Measurements from ENCODE around the gene DISC1. TPM values are rescaled to one million over a fixed set of nuclear protein-coding genes. Genes with fewer than 3 reads are reported as not detected.
A peak's percentile ranks its signal among the peaks of the same experiment; 100 is the strongest.

The DISC1 gene
- total and polyA plus RNA-seq, 12 donors: 1.0 to 21.0 (median 9.7) TPM

DNA sequence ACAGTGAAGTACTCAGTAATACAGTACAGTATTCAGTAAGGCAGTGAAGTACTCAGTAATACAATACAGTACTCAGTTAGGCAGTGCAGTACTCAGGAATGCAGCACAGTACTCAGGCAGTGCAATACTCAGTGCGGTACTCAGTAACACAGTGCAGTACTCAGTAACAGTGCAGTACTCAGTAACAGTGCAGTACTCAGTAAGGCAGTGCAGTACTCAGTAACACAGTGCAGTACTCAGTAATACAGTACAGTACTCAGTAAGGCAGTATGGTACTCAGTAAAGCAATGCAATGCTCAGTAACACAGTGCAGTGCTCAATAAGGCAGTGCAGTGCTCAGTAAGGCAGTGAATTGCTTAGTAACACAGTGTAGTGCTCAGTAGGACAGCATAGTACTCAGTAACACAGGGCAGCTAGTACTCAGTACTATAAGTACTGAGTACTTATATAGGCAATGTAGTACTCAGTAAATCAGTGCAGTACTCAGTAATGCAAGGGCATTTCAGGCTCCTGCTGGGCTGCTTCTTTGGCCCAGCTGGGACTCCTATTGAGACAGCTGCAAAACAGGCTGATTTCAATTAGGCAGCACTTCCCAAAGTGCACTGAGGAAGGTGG lies 411.3 kb downstream of the DISC1 start:
- intact Hi-C loops (cut with DNase I): no loop called here
- TF ChIP-seq, protein P1, sequence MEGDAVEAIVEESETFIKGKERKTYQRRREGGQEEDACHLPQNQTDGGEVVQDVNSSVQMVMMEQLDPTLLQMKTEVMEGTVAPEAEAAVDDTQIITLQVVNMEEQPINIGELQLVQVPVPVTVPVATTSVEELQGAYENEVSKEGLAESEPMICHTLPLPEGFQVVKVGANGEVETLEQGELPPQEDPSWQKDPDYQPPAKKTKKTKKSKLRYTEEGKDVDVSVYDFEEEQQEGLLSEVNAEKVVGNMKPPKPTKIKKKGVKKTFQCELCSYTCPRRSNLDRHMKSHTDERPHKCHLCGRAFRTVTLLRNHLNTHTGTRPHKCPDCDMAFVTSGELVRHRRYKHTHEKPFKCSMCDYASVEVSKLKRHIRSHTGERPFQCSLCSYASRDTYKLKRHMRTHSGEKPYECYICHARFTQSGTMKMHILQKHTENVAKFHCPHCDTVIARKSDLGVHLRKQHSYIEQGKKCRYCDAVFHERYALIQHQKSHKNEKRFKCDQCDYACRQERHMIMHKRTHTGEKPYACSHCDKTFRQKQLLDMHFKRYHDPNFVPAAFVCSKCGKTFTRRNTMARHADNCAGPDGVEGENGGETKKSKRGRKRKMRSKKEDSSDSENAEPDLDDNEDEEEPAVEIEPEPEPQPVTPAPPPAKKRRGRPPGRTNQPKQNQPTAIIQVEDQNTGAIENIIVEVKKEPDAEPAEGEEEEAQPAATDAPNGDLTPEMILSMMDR (IDR thresholded peaks at IDR 0.05): no peak
- no peak for TF ChIP-seq POLR2A (IDR thresholded peaks at IDR 0.05)
- DNase-seq: no peak

DNA sequence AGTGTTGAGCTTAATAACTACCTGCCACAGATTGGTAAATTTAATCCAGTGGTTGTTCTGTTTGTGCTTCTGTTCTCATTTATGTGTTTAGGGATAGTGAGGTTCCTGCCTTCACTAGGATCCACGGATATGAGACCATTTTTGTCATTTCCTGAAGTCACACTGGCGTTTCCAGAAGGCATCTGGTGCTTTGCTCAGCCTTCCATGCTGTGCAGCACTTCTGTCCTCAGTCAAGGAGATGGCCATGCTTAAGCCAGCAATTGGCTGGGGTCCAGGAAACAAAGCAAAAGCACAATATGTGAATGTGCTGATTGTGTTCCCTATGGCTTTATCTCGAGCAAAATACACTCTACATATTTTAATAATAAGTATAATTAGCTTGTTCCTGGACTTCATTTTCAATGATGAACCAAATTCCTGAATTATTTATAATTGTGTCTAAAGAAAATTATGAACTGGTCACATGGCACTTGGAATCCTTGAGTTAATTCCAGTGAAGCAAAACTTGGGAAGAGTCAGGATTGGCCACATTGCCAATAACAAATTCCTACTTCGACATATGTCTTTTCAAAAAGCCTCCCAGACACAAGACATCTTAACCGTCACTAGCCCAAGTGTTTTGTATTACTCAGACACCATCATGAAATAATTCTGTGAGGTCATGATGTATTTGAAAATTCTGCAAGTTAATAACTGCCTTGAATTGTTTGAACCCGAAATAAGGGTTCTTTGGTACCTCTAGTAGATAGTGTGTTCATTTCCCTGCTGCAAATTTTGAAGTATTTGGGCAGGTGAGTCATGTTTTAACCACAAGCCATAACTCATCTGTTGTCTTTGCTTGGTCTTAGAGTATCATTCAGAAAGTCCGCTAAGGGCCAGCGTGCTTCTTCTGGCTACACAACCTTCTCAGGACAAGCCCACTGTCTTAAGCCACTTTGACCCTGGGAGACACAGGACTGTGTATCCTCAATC lies 412.4 kb downstream of the DISC1 start:
- no peaks in the 10 kb centered on the region for H3K4me1 ChIP-seq (replicated peaks in 1 of 2)
- no peaks in the 10 kb centered on the region for H3K36me3 ChIP-seq (replicated peaks in 1 of 2)
- H3K9me3 ChIP-seq (replicated peaks in 1 of 3): no peaks in the 10 kb centered on the region
- H3K27ac ChIP-seq: no peak overlapping the region
- intact Hi-C loops (cut with DNase I): no loop called here
- H3K4me3 ChIP-seq: no peak overlapping the region
- H3K27me3 ChIP-seq: no peaks in the 10 kb centered on the region
- DNase-seq: peak in 2 of 7 donors; percentile 5 to 11
- no peak for TF ChIP-seq POLR2A (IDR thresholded peaks at IDR 0.05)
- TF ChIP-seq, protein P1 (IDR thresholded peaks at IDR 0.05): no peak
- 75 to 80% (median 76%) methylated on average over 8 of the region's 8 CpGs for WGBS, 4 donors

More for the DNA sequence above, 411.3 kb downstream of the DISC1 start:
- H3K4me3 ChIP-seq: no peak overlapping the region
- H3K4me1 ChIP-seq (replicated peaks in 1 of 2): no peaks in the 10 kb centered on the region
- H3K36me3 ChIP-seq (replicated peaks in 1 of 2): no peaks in the 10 kb centered on the region
- H3K27me3 ChIP-seq: no peaks in the 10 kb centered on the region
- H3K27ac ChIP-seq: no peak overlapping the region
- H3K9me3 ChIP-seq (replicated peaks in 1 of 3): no peaks in the 10 kb centered on the region
- 93 to 100% (median 98%) methylated on average over 1 of the region's 1 CpG for WGBS, 4 donors

DNA sequence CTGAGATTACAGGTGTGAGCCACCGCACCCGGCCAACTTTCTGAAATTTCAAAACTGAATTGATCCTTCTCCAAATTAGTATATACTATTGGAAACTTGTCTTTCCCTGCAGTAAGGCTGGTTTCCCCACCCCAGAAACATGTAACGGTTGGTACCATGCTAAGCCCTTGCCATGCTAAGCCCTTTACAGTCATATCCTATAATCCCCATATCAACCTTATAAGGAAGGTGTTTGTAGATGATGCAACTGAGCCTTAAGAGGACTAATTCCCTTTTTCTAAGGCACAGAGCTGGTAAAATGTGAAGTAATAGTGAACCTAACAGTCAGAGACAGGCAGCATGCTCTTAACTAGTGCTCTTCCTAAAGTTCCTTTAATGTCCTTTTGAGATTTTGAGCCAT lies 413.7 kb downstream of the DISC1 start:
- intact Hi-C loops (cut with DNase I): no loop called here
- WGBS, 4 donors: 96 to 100% (median 97%) methylated on average over 3 of the region's 3 CpGs
- no peaks in the 10 kb centered on the region for H3K4me1 ChIP-seq (replicated peaks in 1 of 2)
- no peak for TF ChIP-seq POLR2A (IDR thresholded peaks at IDR 0.05)
- TF ChIP-seq, protein P1 (IDR thresholded peaks at IDR 0.05): no peak
- H3K9me3 ChIP-seq (replicated peaks in 1 of 3): no peaks in the 10 kb centered on the region
- no peak overlapping the region for H3K4me3 ChIP-seq
- no peaks in the 10 kb centered on the region for H3K36me3 ChIP-seq (replicated peaks in 1 of 2)
- H3K27me3 ChIP-seq: no peaks in the 10 kb centered on the region
- H3K27ac ChIP-seq: no peak overlapping the region
- no peak for DNase-seq

DNA sequence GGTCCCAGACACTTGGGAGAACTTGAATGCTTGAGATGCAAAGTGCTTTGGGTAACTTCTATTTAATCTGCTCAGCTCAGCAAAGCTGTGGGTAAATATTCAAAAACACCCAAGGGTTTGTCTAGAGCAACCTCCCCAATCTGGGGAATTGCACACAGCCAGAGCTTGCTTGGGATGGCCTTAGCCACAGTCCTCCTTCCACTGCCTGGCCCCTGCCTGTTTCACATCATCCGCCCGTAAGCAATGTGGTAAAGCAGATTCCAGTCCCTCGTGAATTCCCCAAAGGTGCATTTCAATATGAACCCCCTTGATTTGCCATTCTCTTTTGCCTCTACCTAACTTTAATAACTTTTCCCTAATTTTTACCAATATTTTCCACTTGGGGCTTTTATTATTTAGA lies 418.1 kb downstream of the DISC1 start:
- intact Hi-C loops (cut with DNase I): no loop called here
- Histone ChIP-seq H3K4me3 (no peak overlapping the region), H3K27ac (no peak overlapping the region), H3K36me3 (replicated peaks in 1 of 2) (no peaks in the 10 kb centered on the region), H3K9me3 (replicated peaks in 1 of 3) (no peaks in the 10 kb centered on the region), H3K27me3 (no peaks in the 10 kb centered on the region), H3K4me1 (replicated peaks in 1 of 2) (no peaks in the 10 kb centered on the region)
- WGBS, 4 donors: 86 to 95% (median 91%) methylated on average over 3 of the region's 3 CpGs
- TF ChIP-seq, protein P1 (IDR thresholded peaks at IDR 0.05): no peak
- no peak for TF ChIP-seq POLR2A (IDR thresholded peaks at IDR 0.05)
- no peak for DNase-seq
